CD4-positive, alpha-beta T cell treated with Interleukin-17A for 4 hours (primary cell): ENCODE results near the gene PPCS.

ENCODE experiments used
- DNase-seq: peaks from one replicate; pipeline ENCODE4 v3.0.0-alpha.2; 2020; ENCODE audit warnings: mixed read lengths

The PPCS gene

DNA sequence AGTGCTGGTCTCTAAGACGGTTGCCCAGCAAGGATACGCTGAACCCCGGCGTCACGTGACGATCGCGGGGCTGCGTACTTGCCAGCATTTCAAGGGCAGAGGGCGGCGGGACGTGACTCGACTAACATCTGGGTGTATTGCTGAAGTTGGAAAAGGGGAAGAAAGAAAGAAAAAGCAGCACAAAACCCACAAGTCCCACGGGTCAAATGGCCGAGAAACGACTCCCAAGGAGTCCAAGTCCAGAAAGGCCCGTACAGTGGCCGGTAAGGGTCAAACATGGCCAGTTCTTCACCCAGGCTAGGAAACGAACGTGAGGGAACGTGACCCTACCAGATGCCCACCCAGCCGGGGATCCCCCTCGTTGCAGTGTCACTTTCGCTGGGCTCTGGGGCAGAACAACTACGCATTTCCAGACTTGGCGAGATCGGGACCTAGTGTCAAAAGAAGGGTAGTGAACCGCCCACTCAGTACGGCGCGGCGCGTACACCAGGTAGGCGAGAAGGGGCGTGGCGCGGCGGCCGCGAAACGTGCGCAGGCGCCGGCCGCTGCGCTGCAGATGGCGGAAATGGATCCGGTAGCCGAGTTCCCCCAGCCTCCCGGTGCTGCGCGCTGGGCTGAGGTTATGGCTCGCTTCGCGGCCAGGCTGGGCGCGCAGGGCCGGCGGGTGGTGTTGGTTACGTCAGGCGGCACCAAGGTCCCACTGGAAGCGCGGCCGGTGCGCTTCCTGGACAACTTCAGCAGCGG is at the start of gene PPCS, which contains the start of gene ZMYND12:
Gene PPCS (plus strand): TSS at position 534 of the 744 bp plus-strand sequence. CDS start 23 bp downstream, at position 557.
Gene ZMYND12 (minus strand): TSS at position 13 of the 744 bp plus-strand sequence. CDS start 25 bp downstream, outside the sequence.
- DNase-seq = peak; percentile 94

GRCh38 chr1:42414551-42415496 is 41.5 kb upstream of the PPCS start:
- DNase-seq = no peak

- DNase-seq = no peak
These were observed 39.2 kb upstream of the PPCS start for GRCh38 chr1:42417166-42417565.

GRCh38 chr1:42418516-42418915 is 37.8 kb upstream of the PPCS start:
- no peak for DNase-seq

- no peak for DNase-seq
These were observed 37.1 kb upstream of the PPCS start for GRCh38 chr1:42419126-42419821.

GRCh38 chr1:42420121-42420520 is 36.2 kb upstream of the PPCS start:
- DNase-seq = no peak

DNA sequence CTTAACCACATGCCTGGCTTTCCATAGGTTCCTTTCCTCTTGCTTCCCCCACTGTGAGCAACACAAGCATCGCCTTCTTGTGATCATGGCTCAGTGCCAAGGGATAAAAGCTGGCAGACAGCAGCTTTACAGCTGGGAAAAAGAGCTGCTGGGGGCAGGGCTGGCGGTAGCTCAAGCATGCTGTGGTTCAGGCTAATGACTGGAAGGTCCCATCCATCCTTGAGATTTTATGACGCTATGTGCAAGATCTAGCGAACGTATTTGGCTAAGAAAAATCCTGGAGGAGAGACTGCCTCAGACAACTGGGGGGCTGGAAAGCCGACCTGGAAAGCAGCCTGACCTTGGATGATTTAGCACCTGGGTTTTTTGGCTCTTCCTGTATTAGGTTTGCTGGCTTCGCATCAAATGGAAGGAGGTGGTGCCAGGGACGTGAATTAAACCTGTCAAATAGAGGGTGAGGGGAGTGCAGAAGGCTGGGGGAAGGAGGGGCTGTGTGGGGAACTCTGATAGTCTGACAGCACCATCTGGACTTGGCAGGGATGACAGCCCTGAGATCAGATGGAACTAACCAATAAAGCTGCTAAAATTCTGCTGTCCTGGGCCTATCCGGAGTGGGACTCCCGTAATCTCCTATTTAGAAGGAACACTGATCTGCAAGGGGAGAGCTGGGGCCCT is 35.3 kb upstream of the PPCS start:
- no peak for DNase-seq

DNA sequence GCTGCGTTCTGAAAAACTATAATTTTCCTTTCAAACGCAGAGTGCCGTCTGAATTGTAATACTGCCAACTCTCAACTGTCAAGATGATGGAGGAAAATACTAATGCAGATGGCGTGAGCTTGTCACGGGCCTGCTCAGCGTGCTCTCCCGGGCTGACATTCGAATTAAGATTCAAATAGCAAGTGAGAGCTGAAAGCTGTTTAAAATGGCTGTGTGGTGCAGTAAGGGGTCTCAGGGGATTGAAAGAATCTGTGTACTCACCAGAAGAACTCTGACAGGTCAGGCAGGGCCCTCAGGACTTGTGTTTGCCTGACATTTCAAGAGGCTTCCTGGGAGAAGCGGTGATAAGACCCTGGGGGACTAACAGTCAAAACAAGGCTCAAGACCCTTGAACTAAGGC is 33.6 kb upstream of the PPCS start:
- DNase-seq = no peak

- no peak for DNase-seq
These were observed 32.7 kb upstream of the PPCS start for GRCh38 chr1:42423681-42424080.

DNA sequence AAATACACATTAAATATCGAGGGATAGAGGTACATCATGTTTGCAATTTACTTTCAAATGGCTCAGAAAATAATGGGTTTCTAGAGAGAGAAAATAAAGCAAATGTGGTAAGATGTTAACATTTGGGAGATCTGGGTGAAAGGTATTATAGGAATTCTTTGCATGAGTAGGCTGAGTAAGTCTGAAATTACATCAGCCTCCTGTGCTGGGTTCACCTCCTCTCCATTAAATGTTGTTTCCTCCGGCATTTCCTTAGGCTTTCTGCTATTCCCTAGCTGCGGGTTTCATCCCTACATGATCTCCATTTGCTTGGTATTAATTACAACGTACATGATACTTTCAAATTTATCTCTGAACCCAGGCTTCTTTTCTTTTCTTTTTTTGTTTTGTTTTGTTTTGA is 32.1 kb upstream of the PPCS start:
- no peak for DNase-seq

- DNase-seq = no peak
These were observed 29.1 kb upstream of the PPCS start for GRCh38 chr1:42427240-42427639.

- no peak for DNase-seq
These were observed 26.7 kb upstream of the PPCS start for GRCh38 chr1:42429603-42430002.

GRCh38 chr1:42430286-42431135 is 25.8 kb upstream of the PPCS start:
- DNase-seq = no peak

- DNase-seq = no peak
These were observed 24.8 kb upstream of the PPCS start for GRCh38 chr1:42431514-42431913.

GRCh38 chr1:42432714-42433113 is 23.6 kb upstream of the PPCS start:
- DNase-seq = no peak

DNA sequence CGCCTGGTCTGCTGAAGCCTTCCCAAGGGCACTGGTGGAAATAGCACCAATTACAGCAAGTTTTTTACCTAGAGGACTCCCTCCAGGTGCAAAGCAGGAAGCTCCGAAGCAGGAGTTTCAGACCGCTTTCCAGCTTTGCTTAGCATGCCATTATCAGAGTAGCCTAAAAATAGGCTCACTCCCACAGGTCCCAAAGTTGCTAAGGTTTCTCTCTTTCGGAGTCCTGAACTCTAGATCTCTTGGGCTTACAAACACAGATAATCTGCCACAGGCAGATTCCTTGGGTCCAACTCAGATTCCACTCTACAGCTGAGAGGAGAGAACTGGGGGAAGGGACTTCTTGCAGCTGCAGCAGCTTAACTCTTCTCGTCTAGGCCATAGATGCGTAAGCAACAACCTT is 23.0 kb upstream of the PPCS start:
- DNase-seq = no peak

DNA sequence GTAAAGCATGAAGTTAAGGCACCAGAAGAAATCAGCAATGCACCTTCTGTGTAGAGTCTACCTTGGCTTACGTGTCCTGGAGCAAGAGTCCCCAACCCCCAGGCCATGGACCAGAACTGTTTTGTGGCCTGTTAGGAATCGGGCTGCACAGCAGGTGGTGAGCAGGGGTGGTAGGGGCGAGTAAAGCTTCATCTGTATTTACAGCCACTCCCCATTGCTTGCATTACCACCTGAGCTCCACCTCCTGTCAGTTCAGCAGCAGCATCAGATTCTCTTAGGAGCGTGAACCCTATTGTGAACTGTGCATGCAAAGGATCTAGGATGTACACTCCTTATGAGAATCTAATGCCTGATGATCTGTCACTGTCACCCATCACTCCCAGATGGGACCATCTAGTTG is 22.0 kb upstream of the PPCS start:
- DNase-seq = no peak

DNA sequence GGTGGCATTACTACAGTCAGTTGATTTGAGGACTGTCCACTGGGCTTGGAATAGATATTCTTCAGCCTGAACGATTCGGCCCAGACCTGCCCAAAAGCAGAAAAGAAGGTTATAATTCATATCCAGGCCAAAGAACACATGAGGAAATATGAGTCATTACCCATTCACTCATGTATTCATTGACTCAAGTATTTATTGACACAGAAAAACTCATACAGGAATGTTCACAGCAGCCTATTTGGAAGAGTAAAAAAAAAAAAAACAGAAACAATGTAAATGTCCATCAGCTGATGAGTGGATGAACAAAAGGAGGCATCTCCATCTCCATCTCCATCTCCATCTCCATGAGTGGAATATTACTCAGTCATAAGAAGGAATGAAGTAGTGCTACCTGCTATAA is 16.4 kb upstream of the PPCS start:
- no peak for DNase-seq

- no peak for DNase-seq
These were observed 13.7 kb upstream of the PPCS start for GRCh38 chr1:42442662-42443061.

- DNase-seq = no peak
These were observed 7.1 kb upstream of the PPCS start for GRCh38 chr1:42449256-42449655.

DNA sequence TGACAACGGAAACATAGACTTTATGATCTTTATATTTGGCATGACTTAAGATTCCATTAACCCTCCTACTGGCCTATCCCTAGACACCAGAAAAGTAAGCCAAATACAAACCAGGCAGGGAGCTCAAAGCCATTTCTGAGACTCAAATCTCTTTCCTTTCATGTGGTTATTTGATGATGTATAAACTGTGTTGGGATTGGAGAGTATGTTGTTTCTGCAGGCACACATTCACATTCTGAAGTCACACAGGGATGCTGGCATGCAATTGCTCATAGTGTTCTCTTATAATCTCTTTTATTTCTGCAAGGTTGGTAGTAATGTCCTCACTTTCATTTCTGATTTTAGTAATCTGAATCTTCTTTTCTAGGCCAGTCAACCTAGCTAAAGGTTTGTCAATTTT is 6.3 kb upstream of the PPCS start:
- DNase-seq = no peak

GRCh38 chr1:42453386-42453785 is 3.0 kb upstream of the PPCS start:
- no peak for DNase-seq
